ENCODE data around the gene PCYT1B.
A peak's percentile ranks its signal among the peaks of the same experiment; 100 is the strongest.
"Not testable (repeated sequence)": the region's sequence is repeated elsewhere in the genome, so short reads cannot be mapped to it uniquely, and the experiment has no call there.

The PCYT1B gene

GRCh38 chrX:24643116-24643515 lies 4.0 kb downstream of the PCYT1B start:
- FAIRE-seq = no peak

- no peak for FAIRE-seq
Observed at GRCh38 chrX:24629701-24630100, 17.4 kb downstream of the PCYT1B start.

- no peak for FAIRE-seq
Observed at GRCh38 chrX:24619647-24620046, 27.5 kb downstream of the PCYT1B start.

- FAIRE-seq = no peak
Observed at GRCh38 chrX:24610516-24610915, 36.6 kb downstream of the PCYT1B start.

GRCh38 chrX:24607616-24608015 lies 39.5 kb downstream of the PCYT1B start:
- FAIRE-seq = no peak

GRCh38 chrX:24605941-24606340 lies 41.2 kb downstream of the PCYT1B start:
- FAIRE-seq = not testable (repeated sequence)

- no peak for FAIRE-seq
Observed at GRCh38 chrX:24603191-24603590, 44.0 kb downstream of the PCYT1B start.

GRCh38 chrX:24601858-24602257 lies 45.3 kb downstream of the PCYT1B start:
- FAIRE-seq = peak; percentile 87

- no peak for FAIRE-seq
Observed at GRCh38 chrX:24594501-24594900, 52.6 kb downstream of the PCYT1B start.

GRCh38 chrX:24590111-24590510 lies 57.0 kb downstream of the PCYT1B start:
- no peak for FAIRE-seq

GRCh38 chrX:24577091-24577490 lies 70.1 kb downstream of the PCYT1B start:
- FAIRE-seq = no peak

GRCh38 chrX:24575496-24575895 lies 71.7 kb downstream of the PCYT1B start:
- FAIRE-seq = no peak

GRCh38 chrX:24574743-24575142 lies 72.4 kb downstream of the PCYT1B start:
- no peak for FAIRE-seq

GRCh38 chrX:24567169-24567568 lies 80.0 kb downstream of the PCYT1B start:
- FAIRE-seq = no peak

GRCh38 chrX:24566240-24566639 lies 80.9 kb downstream of the PCYT1B start:
- no peak for FAIRE-seq

GRCh38 chrX:24563291-24564010 lies 83.7 kb downstream of the PCYT1B start:
- FAIRE-seq = no peak

- FAIRE-seq = no peak
Observed at GRCh38 chrX:24561121-24561520, 86.0 kb downstream of the PCYT1B start.

GRCh38 chrX:24553011-24553410 lies 94.1 kb downstream of the PCYT1B start:
- no peak for FAIRE-seq

GRCh38 chrX:24550166-24550565 lies 97.0 kb downstream of the PCYT1B start:
- FAIRE-seq = no peak

- no peak for FAIRE-seq
Observed at GRCh38 chrX:24547961-24548360, 99.2 kb downstream of the PCYT1B start.

- FAIRE-seq = no peak
Observed at GRCh38 chrX:24542756-24543155, 104.4 kb downstream of the PCYT1B start.

- no peak for FAIRE-seq
Observed at GRCh38 chrX:24536551-24536950, 110.6 kb downstream of the PCYT1B start.

- no peak for FAIRE-seq
Observed at GRCh38 chrX:24528605-24529004, 118.5 kb downstream of the PCYT1B start.

GRCh38 chrX:24526616-24527015 lies 120.5 kb downstream of the PCYT1B start:
- FAIRE-seq = no peak

- no peak for FAIRE-seq
Observed at GRCh38 chrX:24525455-24525854, 121.7 kb downstream of the PCYT1B start.
